A673 (cell line): Measurements from ENCODE around the gene SH3PXD2B. TPM values are rescaled to one million over a fixed set of nuclear protein-coding genes. Genes with fewer than 3 reads are reported as not detected.

Source experiments
- BruUV-seq: library from RNA; stranded (reverse); fragments of 400-500 nt; replicated peaks from 2 replicates; lab custom pipeline; 2021; lab: Mats Ljungman, UMichigan
- CTCF ChIA-PET: fragments of 300-600 bp; sonication (Branson Sonifier 250); formaldehyde crosslinking; loops from one replicate; lab custom pipeline; 2022; ENCODE audit warnings: antibody characterized with exemption; lab: Charles Lee
- POLR2A ChIA-PET: fragments of 300-600 bp; sonication (Branson Sonifier 250); formaldehyde crosslinking; loops from one replicate; lab custom pipeline; 2022; ENCODE audit warnings: antibody characterized with exemption; ENCODE audit not compliant: low non-redundant PET; lab: Charles Lee
- DNase-seq: peaks from one replicate; pipeline ENCODE4 v3.0.0-alpha.2; 2015; ENCODE audit warnings: low spot score
- H3K27ac ChIP-seq: fragments of 200-600 bp; sonication (generic); 2 replicates; pipeline ENCODE4 v1.5.1; 2016; ENCODE audit warnings: mixed run types, low read depth, mild to moderate bottlenecking, mixed read lengths, antibody characterized with exemption, low read length; ENCODE audit not compliant: poor library complexity, severe bottlenecking
- H3K27me3 ChIP-seq: fragments of 200-600 bp; sonication (generic); replicated peaks from 2 replicates; pipeline ENCODE4 v1.6.1; 2017; ENCODE audit warnings: mixed run types, low read depth, mild to moderate bottlenecking, mixed read lengths, antibody characterized with exemption, low read length; ENCODE audit not compliant: insufficient read depth, poor library complexity
- H3K36me3 ChIP-seq: fragments of 200-600 bp; sonication (generic); 2 replicates; pipeline ENCODE4 v1.6.1; 2016; ENCODE audit warnings: mixed run types, mild to moderate bottlenecking, mixed read lengths, antibody characterized with exemption, low read length; ENCODE audit not compliant: insufficient read depth, poor library complexity, severe bottlenecking
- H3K4me1 ChIP-seq: fragments of 200-600 bp; sonication (generic); 2 replicates; pipeline ENCODE4 v1.6.1; 2017; ENCODE audit warnings: mixed run types, mild to moderate bottlenecking, mixed read lengths, antibody characterized with exemption, low read length; ENCODE audit not compliant: insufficient read depth, poor library complexity, severe bottlenecking
- H3K4me3 ChIP-seq: fragments of 200-600 bp; sonication (generic); 2 replicates; pipeline ENCODE4 v1.5.1; 2016; ENCODE audit warnings: low read depth, mixed run types, mild to moderate bottlenecking, mixed read lengths, low read length; ENCODE audit not compliant: poor library complexity, severe bottlenecking
- H3K9me3 ChIP-seq: fragments of 200-600 bp; sonication (generic); 2 replicates; pipeline ENCODE4 v1.6.1; 2016; ENCODE audit warnings: mixed run types, low read depth, mild to moderate bottlenecking, mixed read lengths, antibody characterized with exemption, low read length; ENCODE audit not compliant: poor library complexity, severe bottlenecking
- CTCF ChIP-seq: fragments of 300-800, 200-600 bp; sonication (generic); conservative IDR thresholded peaks from 2 replicates; pipeline ENCODE4 v1.5.1; 2017; ENCODE audit warnings: low read depth, mild to moderate bottlenecking, antibody characterized with exemption, low read length, moderate library complexity, mixed read lengths
- EZH2 ChIP-seq: fragments of 200-600 bp; sonication (generic); IDR thresholded peaks from 2 replicates; pipeline ENCODE4 v1.6.1; 2017; ENCODE audit warnings: borderline replicate concordance, low read depth, mild to moderate bottlenecking, mixed read lengths, antibody characterized with exemption, low read length; ENCODE audit not compliant: poor library complexity, severe bottlenecking
- intact Hi-C: fragments of 100-400 bp; cut with micrococcal nuclease; formaldehyde crosslinking; loops from one replicate; pipeline ENCODE4 v1.10.0; 2022; ENCODE audit not compliant: unreplicated experiment
- total RNA-seq: library from RNA; stranded (reverse); gene quantifications from 2 replicates; pipeline ENCODE4 v1.2.3, GENCODE V29; 2021

The SH3PXD2B gene
- total RNA-seq, 1 experiment from 2014 or later: 28.1 TPM

DNA sequence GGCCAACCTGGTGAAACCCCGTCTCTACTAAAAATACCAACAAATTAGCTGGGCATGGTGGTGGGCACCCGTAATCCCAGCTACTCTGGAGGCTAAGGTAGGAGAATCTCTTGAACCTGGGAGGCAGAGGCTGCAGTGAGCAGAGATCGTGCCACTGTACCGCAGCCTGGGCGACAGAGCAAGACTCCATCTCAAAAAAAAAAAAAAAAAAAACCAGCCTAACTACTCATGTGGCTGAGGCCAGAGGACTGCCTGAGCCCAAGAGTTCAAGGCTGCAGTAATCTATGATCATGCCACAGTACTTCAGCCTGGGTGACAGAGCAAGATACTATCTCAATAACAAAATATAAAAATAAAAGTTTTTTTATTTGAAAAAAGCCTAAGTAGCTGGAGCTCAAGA, 174.0 kb downstream of the SH3PXD2B start:
- no peak for TF ChIP-seq CTCF
- no peak for TF ChIP-seq EZH2
- POLR2A ChIA-PET: no interaction called here

GRCh38 chr5:172278356-172278755, 176.0 kb downstream of the SH3PXD2B start:
- H3K4me3 ChIP-seq: no peak overlapping the region
- TF ChIP-seq EZH2: no peak
- no peak for TF ChIP-seq CTCF
- intact Hi-C loops: no loop called here
- DNase-seq: no peak
- no peaks in the 10 kb centered on the region for H3K9me3 ChIP-seq
- no peaks in the 10 kb centered on the region for H3K27me3 ChIP-seq
- H3K4me1 ChIP-seq: peaks cover 18% of the 10 kb centered on the region
- ChIA-PET POLR2A (no interaction called here), CTCF (no interaction called here)
- no TSS peak for BruUV-seq
- H3K36me3 ChIP-seq: no peaks in the 10 kb centered on the region
- no peak overlapping the region for H3K27ac ChIP-seq

More for the DNA sequence above, 174.0 kb downstream of the SH3PXD2B start:
- intact Hi-C loops: loop anchor here (5.0 kb wide), 1 partner anchor 93 kb away; the partner anchor contains the start of gene STK10
- no TSS peak for BruUV-seq
- Histone ChIP-seq H3K9me3 (no peaks in the 10 kb centered on the region), H3K4me1 (peaks cover 22% of the 10 kb centered on the region), H3K27ac (no peak overlapping the region), H3K4me3 (no peak overlapping the region), H3K27me3 (no peaks in the 10 kb centered on the region), H3K36me3 (no peaks in the 10 kb centered on the region)
- CTCF ChIA-PET: no interaction called here
- DNase-seq: no peak

DNA sequence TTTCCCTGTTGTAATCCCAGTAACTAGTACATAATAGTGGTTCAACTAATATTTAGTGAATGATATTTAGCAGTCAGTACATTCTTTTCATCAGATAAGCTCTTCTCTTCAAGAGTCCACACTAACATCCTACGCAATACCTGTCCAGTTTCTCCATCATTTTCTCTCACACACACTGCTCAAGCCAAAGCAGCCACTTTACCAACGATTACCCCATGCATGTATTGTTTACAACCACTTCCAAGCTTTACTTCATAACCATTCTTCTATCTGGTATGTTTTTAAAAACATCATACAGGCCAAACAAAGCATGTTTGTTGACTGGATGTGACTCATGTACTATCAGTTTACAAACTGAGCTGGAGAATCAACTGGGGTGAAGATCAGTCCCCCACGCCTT, 178.1 kb downstream of the SH3PXD2B start:
- TF ChIP-seq CTCF: no peak
- TF ChIP-seq EZH2: no peak
- no TSS peak for BruUV-seq
- Histone ChIP-seq H3K36me3 (no peaks in the 10 kb centered on the region), H3K4me3 (no peak overlapping the region), H3K9me3 (no peaks in the 10 kb centered on the region), H3K27ac (no peak overlapping the region), H3K4me1 (peaks cover 7% of the 10 kb centered on the region), H3K27me3 (no peaks in the 10 kb centered on the region)
- ChIA-PET CTCF (no interaction called here), POLR2A (interaction anchor here (0.6 kb wide), 1 partner anchor 163 kb away, joined by 12 read pairs; no protein-coding TSS in a partner anchor)
- DNase-seq: no peak
- intact Hi-C loops: no loop called here

Other genes starting within 250 kb of the SH3PXD2B start
- gene UBTD2, start 170.8 kb downstream of the SH3PXD2B start, total RNA-seq: 18.3 and 20.0 TPM in 2 replicates
- gene NEURL1B, start 186.7 kb upstream of the SH3PXD2B start, total RNA-seq: 5.1 and 5.7 TPM in 2 replicates